Mucosa of stomach (tissue), 1 donor: ENCODE data around the gene SIGLECL1.

Source experiments
- H3K27me3 ChIP-seq: one replicate; pipeline ENCODE4 v1.7.0; 2013; ENCODE audit warnings: mild to moderate bottlenecking, low read length; ENCODE audit not compliant: control insufficient read depth, insufficient read depth
- H3K36me3 ChIP-seq: one replicate; pipeline ENCODE4 v1.7.0; 2013; ENCODE audit warnings: low read length; ENCODE audit not compliant: control insufficient read depth, insufficient read depth
- H3K4me1 ChIP-seq: one replicate; pipeline ENCODE4 v1.7.0; 2013; ENCODE audit warnings: mild to moderate bottlenecking, low read length; ENCODE audit not compliant: control insufficient read depth, insufficient read depth
- H3K4me3 ChIP-seq: one replicate; pipeline ENCODE4 v1.7.0; 2013; ENCODE audit warnings: low read length
- H3K9ac ChIP-seq: one replicate; pipeline ENCODE4 v1.7.0; 2013; ENCODE audit warnings: mild to moderate bottlenecking, low read length, moderate library complexity
- H3K9me3 ChIP-seq: one replicate; pipeline ENCODE4 v1.7.0; 2013; ENCODE audit warnings: mild to moderate bottlenecking, low read length, moderate library complexity; ENCODE audit not compliant: control insufficient read depth
- donor health status: Pancreatic carcinoma.

Gene SIGLECL1

GRCh38 chr19:51316688-51317087, 65.8 kb downstream of the SIGLECL1 start:
- H3K4me3 ChIP-seq: no peak overlapping the region

GRCh38 chr19:51317376-51317775, 66.5 kb downstream of the SIGLECL1 start:
- no peaks in the 10 kb centered on the region for H3K4me1 ChIP-seq

More at GRCh38 chr19:51316688-51317087, 65.8 kb downstream of the SIGLECL1 start:
- H3K4me1 ChIP-seq: no peaks in the 10 kb centered on the region
- H3K27me3 ChIP-seq: peaks cover 11% of the 10 kb centered on the region
- H3K36me3 ChIP-seq: no peaks in the 10 kb centered on the region
- H3K9me3 ChIP-seq: no peaks in the 10 kb centered on the region
- no peak overlapping the region for H3K9ac ChIP-seq

GRCh38 chr19:51317968-51318367, 67.1 kb downstream of the SIGLECL1 start:
- H3K9me3 ChIP-seq: no peaks in the 10 kb centered on the region
- no peaks in the 10 kb centered on the region for H3K36me3 ChIP-seq
- H3K27me3 ChIP-seq: peaks cover 12% of the 10 kb centered on the region
- H3K4me3 ChIP-seq: no peak overlapping the region
- H3K4me1 ChIP-seq: no peaks in the 10 kb centered on the region
- H3K9ac ChIP-seq: no peak overlapping the region

More at GRCh38 chr19:51317376-51317775, 66.5 kb downstream of the SIGLECL1 start:
- Histone ChIP-seq H3K36me3 (no peaks in the 10 kb centered on the region), H3K4me3 (no peak overlapping the region), H3K27me3 (peaks cover 13% of the 10 kb centered on the region), H3K9ac (no peak overlapping the region), H3K9me3 (no peaks in the 10 kb centered on the region)
